WTC11 (cell line): ENCODE results near the gene ABCB4. TPM values are rescaled to one million over a fixed set of nuclear protein-coding genes. Genes with fewer than 3 reads are reported as not detected.
A peak's percentile ranks its signal among the peaks of the same experiment; 100 is the strongest.

ENCODE experiments used
- ATAC-seq: fragments of 200-7000 bp; cut with Tn5 transposase; 2 replicates; pipeline ENCODE4 v1.10.0; 2021; ENCODE audit warnings: mild to moderate bottlenecking, moderate library complexity
- CTCF ChIA-PET: fragments of 300-600 bp; sonication (Branson Sonifier 250); formaldehyde crosslinking; loops from one replicate; lab custom pipeline; 2021; ENCODE audit warnings: antibody characterized with exemption; lab: Charles Lee
- POLR2A ChIA-PET: fragments of 350-600 bp; sonication (Branson Sonifier 250); formaldehyde crosslinking; loops from one replicate; lab custom pipeline; 2021; ENCODE audit warnings: antibody characterized with exemption; lab: Charles Lee
- DNase-seq: peaks from one replicate; pipeline ENCODE4 v3.0.0; 2021; ENCODE audit warnings: low spot score
- H3K27ac Mint-ChIP-seq: 2 replicates; pipeline ENCODE4 v1.8.0; 2021; ENCODE audit warnings: mixed read lengths
- H3K27me3 Mint-ChIP-seq: 2 replicates; pipeline ENCODE4 v1.8.0; 2021; ENCODE audit warnings: low read depth, mild to moderate bottlenecking, moderate library complexity, mixed read lengths
- H3K36me3 Mint-ChIP-seq: 2 replicates; pipeline ENCODE4 v1.8.0; 2021; ENCODE audit warnings: mixed read lengths
- H3K4me1 Mint-ChIP-seq: 2 replicates; pipeline ENCODE4 v1.8.0; 2022; ENCODE audit warnings: mixed read lengths
- H3K4me3 Mint-ChIP-seq: 2 replicates; pipeline ENCODE4 v1.8.0; 2021; ENCODE audit warnings: mild to moderate bottlenecking, moderate library complexity, mixed read lengths
- H3K9me3 Mint-ChIP-seq: 2 replicates; pipeline ENCODE4 v1.8.0; 2021; ENCODE audit warnings: mixed read lengths
- ATF2 ChIP-seq: sonication (generic); formaldehyde crosslinking; IDR thresholded peaks from 2 replicates; pipeline ENCODE4 v1.8.1; 2022; ENCODE audit warnings: low read depth, missing genetic modification reagents, borderline replicate concordance
- FOXP4 ChIP-seq: sonication (generic); formaldehyde crosslinking; IDR thresholded peaks from 2 replicates; pipeline ENCODE4 v1.8.0; 2022; ENCODE audit warnings: mild to moderate bottlenecking, missing genetic modification reagents
- IRF2 ChIP-seq: sonication (generic); formaldehyde crosslinking; IDR thresholded peaks from 2 replicates; pipeline ENCODE4 v1.8.0; 2022; ENCODE audit warnings: low read depth, missing genetic modification reagents, borderline replicate concordance
- MLX ChIP-seq: sonication (generic); formaldehyde crosslinking; IDR thresholded peaks from 2 replicates; pipeline ENCODE4 v1.8.1; 2023; ENCODE audit warnings: mild to moderate bottlenecking, missing genetic modification reagents, moderate library complexity
- NFATC4 ChIP-seq: fragments of 250-450 bp; sonication (Bioruptor Pico); IDR thresholded peaks from 2 replicates; pipeline ENCODE4 v1.9.0; 2021; ENCODE audit warnings: mild to moderate bottlenecking
- NR3C1 ChIP-seq: sonication (generic); formaldehyde crosslinking; conservative IDR thresholded peaks from 2 replicates; pipeline ENCODE4 v1.8.1; 2023; ENCODE audit warnings: low read depth, mild to moderate bottlenecking, missing genetic modification reagents
- PRDM15 ChIP-seq: sonication (generic); formaldehyde crosslinking; IDR thresholded peaks from 2 replicates; pipeline ENCODE4 v1.8.0; 2022; ENCODE audit warnings: missing genetic modification reagents
- PREB ChIP-seq: sonication (generic); formaldehyde crosslinking; IDR thresholded peaks from 2 replicates; pipeline ENCODE4 v1.8.1; 2022; ENCODE audit warnings: mild to moderate bottlenecking, missing genetic modification reagents, moderate library complexity, borderline replicate concordance
- STAT6 ChIP-seq: sonication (generic); formaldehyde crosslinking; conservative IDR thresholded peaks from 2 replicates; pipeline ENCODE4 v1.8.1; 2023; ENCODE audit warnings: mild to moderate bottlenecking, low read depth, missing genetic modification reagents, moderate library complexity
- USF1 ChIP-seq: sonication (generic); formaldehyde crosslinking; IDR thresholded peaks from 2 replicates; pipeline ENCODE4 v1.8.0; 2022; ENCODE audit warnings: mild to moderate bottlenecking, missing genetic modification reagents
- USF2 ChIP-seq: sonication (generic); formaldehyde crosslinking; IDR thresholded peaks from 2 replicates; pipeline ENCODE4 v1.8.1; 2023; ENCODE audit warnings: mild to moderate bottlenecking, missing genetic modification reagents, moderate library complexity
- ZNF396 ChIP-seq: fragments of 250-450 bp; sonication (Bioruptor Pico); IDR thresholded peaks from 2 replicates; pipeline ENCODE4 v1.8.0; 2021; ENCODE audit warnings: mild to moderate bottlenecking, moderate library complexity, borderline replicate concordance
- total RNA-seq: library from RNA; stranded (reverse); gene quantifications from 3 replicates; pipeline ENCODE4 v1.2.3, GENCODE V29; 2021

ABCB4 gene
- total RNA-seq, 1 experiment from 2014 or later: 1.2 TPM

GRCh38 chr7:87483131-87483530, 7.7 kb upstream of the ABCB4 start:
- no peak overlapping the region for H3K4me3 Mint-ChIP-seq
- no peaks in the 10 kb centered on the region for H3K9me3 Mint-ChIP-seq
- no peaks in the 10 kb centered on the region for H3K36me3 Mint-ChIP-seq
- no peaks in the 10 kb centered on the region for H3K27me3 Mint-ChIP-seq
- CTCF ChIA-PET: no interaction called here
- no peak for DNase-seq
- POLR2A ChIA-PET: no interaction called here
- TF ChIP-seq NR3C1: no peak
- TF ChIP-seq USF2 (CRISPR knock-in tag): 0 out of 2 replicates have a peak, but pooled peaks have one; percentile 9
- peak; percentile 60 for ATAC-seq
- no peaks in the 10 kb centered on the region for H3K4me1 Mint-ChIP-seq
- no peak overlapping the region for H3K27ac Mint-ChIP-seq

- ATAC-seq (no peak), DNase-seq (no peak)
- Mint-ChIP-seq H3K27me3 (peaks cover 3% of the 10 kb centered on the region), H3K9me3 (no peaks in the 10 kb centered on the region), H3K4me1 (no peaks in the 10 kb centered on the region), H3K36me3 (no peaks in the 10 kb centered on the region), H3K4me3 (no peak overlapping the region), H3K27ac (no peak overlapping the region)
- CTCF ChIA-PET: no interaction called here
- TF ChIP-seq MLX (CRISPR knock-in tag) (no peak), FOXP4 (CRISPR knock-in tag) (no peak), PRDM15 (CRISPR knock-in tag) (no peak), STAT6 (CRISPR knock-in tag) (no peak), IRF2 (CRISPR knock-in tag) (no peak), USF1 (no peak), ATF2 (CRISPR knock-in tag) (no peak), NFATC4 (CRISPR knock-in tag) (no peak), PREB (CRISPR knock-in tag) (no peak), ZNF396 (CRISPR knock-in tag) (no peak)
- POLR2A ChIA-PET: no interaction called here
Measured at GRCh38 chr7:87482115-87482514, 6.6 kb upstream of the ABCB4 start.
